KBM-7 (cell line): Measurements from ENCODE around the gene C11orf52.

Experiments used
- DNase-seq: peaks from one replicate; pipeline ENCODE4 v3.0.0-alpha.2; 2015
- in situ Hi-C: fragments of 300-500 bp; cut with MboI; formaldehyde crosslinking; loops from 2 replicates; pipeline ENCODE4 v1.14.3; 2020; ENCODE audit warnings: low sequenced_read_pairs, low pct_unique_long_range_greater_than_20kb, mixed read lengths

C11orf52 gene

DNA sequence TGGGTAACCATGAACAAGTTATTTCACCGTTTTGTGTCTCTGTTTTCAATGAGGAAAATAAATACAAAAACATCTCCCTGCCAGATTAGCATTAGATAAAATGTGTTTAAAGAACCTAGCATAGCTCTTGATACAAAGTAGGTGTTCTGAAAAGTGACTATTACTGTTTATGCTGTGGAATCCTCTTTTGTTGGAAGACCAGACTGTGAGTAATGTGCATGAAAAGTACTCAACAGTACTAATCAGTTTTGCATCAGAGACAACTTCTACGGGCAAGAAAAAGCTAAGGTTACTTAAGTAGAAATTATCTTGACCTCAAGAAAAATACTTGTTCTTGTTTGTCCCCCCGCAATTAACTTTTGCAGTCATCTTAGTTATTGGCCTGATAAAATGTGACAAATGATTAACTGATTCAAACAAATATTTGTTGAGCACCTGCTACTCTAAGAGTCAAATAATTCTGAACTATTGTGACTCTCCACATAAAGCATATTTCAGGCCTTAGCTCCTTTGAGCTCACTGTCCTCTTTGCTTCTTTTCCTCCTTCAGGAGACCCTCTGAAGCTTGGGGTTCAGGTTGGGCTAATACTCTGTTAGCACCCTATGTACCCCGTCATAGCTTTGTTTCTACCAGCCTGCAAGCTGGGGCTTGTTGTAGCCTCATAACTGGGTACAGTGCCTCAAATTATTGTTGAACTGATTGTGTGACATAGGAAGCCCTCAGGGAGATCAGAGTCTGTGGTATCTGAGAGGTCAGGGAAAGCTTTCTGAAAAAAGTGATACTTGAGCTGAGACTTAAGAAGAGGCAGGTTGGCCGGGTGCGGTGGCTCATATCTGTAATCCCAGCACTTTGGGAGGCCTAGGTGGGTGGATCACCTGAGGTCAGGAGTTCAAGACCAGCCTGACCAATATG lies 42.9 kb downstream of the C11orf52 start:
- in situ Hi-C loops: no loop called here
- no peak for DNase-seq

DNA sequence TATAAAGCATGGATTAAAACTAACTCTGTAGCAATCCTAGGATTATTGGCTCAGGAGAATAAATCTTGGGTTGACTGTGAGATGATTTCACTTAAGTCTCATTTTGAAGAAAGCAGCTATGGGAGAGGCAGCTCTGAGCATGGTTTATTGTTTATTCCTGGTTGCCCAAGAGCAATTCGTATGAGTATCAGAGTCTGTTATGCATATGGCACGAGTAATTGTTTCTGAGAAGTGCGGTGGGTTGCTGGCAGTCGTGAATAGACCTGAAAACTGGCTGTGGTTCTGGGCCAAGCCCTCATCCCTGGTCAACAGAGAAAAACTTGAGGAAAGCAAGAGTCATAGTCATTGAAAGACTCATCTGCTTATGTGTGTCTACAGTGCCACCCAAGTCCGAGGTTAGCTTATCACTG lies 45.2 kb downstream of the C11orf52 start:
- in situ Hi-C loops: no loop called here
- DNase-seq: no peak

DNA sequence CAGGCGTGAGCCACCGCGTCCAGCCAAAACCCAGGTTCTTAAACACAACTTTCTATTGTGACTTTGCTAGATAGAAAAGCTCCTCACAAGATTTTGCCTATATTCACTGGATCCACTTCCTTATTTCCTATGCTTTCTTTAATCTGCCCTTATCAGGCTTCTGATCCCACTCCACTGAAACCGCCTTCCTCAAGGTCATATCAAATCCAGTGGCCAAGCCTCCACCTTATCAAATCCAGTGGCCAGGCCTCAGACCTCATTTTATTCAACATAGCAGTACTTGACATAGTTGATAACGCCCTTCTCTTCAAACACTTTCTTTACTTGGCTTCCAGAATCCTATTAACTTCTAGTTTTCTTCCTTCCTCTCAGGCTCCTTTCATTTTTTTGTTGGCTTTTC lies 48.0 kb downstream of the C11orf52 start:
- no peak for DNase-seq
- in situ Hi-C loops: no loop called here

DNA sequence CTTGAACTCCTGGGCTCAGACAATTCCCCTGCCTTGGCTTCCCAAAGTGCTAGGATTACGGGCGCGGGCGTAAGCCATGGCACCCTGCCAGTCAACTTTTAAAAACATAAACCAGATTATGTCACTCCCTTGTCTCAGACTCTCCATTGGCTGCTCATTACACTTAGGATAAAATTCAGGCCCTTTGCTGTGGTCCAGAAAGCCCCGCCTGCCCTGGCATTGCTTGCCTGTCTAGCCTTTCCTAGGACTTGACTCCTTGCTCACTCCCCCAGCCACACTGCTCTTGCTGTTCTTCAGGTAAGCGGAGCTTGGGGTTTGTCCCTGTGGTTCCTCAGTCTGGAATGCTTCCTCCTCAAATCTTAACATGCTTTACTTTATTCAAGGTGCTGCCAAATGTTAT lies 48.9 kb downstream of the C11orf52 start:
- DNase-seq: no peak
- in situ Hi-C loops: no loop called here

DNA sequence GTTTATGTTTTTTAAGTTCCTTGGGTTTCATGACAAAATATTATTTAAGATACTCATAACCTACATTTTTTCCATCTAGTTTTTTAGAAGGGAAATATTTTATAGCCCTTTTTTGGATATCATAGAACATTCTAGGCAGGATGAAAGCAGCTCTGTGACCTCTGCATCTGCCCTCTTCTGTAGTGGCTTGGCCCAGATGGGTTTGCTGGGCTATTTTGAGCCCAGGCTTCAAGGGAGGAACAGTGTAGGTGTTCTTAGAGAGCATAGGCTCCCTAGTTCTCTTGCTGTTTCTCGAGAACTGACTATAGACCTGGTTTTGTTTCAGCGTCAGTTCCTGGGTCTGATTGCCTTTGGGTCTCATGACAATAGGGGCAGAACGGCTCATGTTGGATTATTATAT lies 50.6 kb downstream of the C11orf52 start:
- DNase-seq: no peak
- in situ Hi-C loops: no loop called here

DNA sequence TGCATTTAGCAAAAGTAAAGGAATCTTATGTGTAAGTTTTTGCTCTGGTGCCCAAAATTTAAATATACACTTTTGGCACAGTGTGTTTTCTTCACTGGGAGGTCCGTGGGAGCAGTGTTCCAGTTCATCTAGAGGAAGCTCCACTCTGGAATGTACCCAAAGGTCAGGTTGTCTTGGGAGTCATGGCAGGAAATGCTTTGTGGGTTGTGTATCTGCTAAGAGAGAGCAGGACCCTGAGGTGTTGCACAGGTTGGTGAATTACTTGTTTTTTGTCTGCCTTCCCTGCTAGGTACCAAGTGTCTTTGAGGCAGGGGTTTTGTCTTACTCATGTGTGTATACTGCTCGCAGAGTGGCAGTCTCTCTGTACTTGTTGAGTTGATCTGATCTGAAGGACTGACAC lies 55.7 kb downstream of the C11orf52 start:
- DNase-seq: no peak
- in situ Hi-C loops: no loop called here

DNA sequence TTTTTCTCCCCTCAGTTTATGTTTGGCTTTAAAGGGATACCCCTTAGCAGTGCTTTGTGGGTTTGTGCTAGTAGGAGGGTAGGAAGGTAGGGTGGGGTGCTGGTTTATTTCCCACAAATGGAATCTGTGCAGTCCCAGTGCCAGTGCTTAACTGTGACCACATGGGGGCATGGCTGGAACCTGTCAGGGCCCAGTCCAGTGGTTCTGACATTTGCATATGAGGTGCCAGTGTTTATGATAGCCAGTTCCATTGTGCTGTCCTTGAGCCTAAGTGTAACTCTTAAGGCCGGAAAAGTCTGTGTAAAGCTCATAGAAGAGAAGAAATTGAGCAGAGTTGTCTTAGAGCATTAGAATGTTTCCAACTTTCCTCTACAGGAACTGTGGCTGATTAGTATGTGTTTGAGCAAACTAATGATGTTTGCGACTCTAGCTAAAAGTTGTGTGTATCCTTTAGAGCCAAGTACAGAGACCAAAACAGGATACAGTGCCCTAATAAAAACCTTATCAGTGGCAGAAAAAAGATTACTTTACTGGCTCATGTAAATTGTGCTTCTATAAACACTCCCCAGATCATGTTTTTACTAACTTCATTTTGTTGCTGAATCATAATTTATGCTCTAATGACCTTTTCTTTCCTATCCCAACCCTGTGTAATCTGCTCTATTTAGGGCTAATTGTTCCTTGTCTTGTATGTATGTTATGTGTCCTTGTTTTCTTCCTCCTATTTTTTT lies 56.5 kb downstream of the C11orf52 start:
- in situ Hi-C loops: no loop called here
- DNase-seq: no peak

DNA sequence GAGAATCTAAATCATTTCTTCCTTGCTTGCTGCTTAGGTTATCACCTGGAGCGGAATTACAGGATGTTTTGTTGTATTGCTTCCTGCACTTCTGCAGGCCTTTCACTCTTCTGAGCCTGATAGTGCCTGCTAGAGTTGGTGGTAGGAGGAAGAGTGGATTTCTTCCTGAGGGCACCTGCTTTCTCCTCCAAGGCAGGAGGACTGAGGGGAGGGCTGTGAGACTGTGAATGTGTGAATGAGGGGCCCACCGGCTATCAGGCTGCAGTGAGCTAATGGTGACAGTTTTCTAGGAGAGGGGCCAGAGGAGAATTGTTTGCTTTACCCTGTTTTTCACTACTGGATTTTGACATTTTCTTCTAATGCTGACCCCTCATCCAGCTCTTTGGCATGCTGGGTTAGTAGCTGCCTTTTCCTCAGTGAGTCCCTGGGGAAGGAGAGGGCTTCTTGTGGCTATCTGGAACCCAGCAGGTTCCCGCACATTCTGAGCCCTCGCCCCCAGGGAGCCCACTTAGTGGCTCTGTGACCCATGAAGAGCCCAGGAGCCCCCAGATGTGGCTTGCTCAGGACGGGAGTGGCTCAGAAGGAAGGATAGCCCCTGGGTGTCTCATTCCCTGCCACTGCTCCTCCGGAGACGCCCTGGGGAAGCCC lies 57.5 kb downstream of the C11orf52 start:
- in situ Hi-C loops: no loop called here
- DNase-seq: no peak
